Tibial artery (tissue), 4 donors: Measurements from ENCODE around the gene EIF4A3.

ENCODE experiments used
- DNase-seq, 2 donors: peaks; one replicate each; pipeline ENCODE4 v3.0.0-alpha.2; 2019
- H3K27ac ChIP-seq, 2 donors: fragments of 200-600 bp; sonication (generic) in 1 of 2; 1 replicate in 1 of 2; 2 replicates in 1 of 2; pipeline ENCODE4 v1.5.1; 2018 to 2019; ENCODE audit warnings: mild to moderate bottlenecking in 1 of 2
- H3K27me3 ChIP-seq, 2 donors: fragments of 200-600 bp; sonication (generic) in 1 of 2; one replicate each; pipeline versions ENCODE4 v1.5.1 to v1.6.0; 2016 to 2019
- H3K36me3 ChIP-seq, 3 donors: fragments of 200-600 bp; sonication (generic) in 2 of 3; one replicate each; pipeline ENCODE4 v1.5.1; 2016 to 2019; ENCODE audit warnings: mild to moderate bottlenecking in 2 of 3
- H3K4me1 ChIP-seq, 4 donors: fragments of 200-600 bp; sonication (generic) in 2 of 4; 1 replicate in 3 of 4; 2 replicates in 1 of 4; pipeline ENCODE4 v1.5.1; 2016 to 2019
- H3K4me3 ChIP-seq, 2 donors: fragments of 200-600 bp; sonication (generic) in 1 of 2; 1 replicate in 1 of 2; 2 replicates in 1 of 2; pipeline ENCODE4 v1.5.1; 2018 to 2019; ENCODE audit warnings: mild to moderate bottlenecking in 2 of 2
- H3K9me3 ChIP-seq, 3 donors: fragments of 200-600 bp; sonication (generic) in 1 of 3; one replicate each; pipeline ENCODE4 v1.5.1; 2016 to 2019
- intact Hi-C: fragments of 100-400 bp; cut with DNase I; formaldehyde crosslinking; loops from one replicate; pipeline ENCODE4 v1.15.0; 2023; ENCODE audit warnings: low total_unique reads
- TF ChIP-seq, protein P1 (sequence below), 2 experiments: fragments of 200-600 bp in 1 of 2; fragments of 450-650 bp in 1 of 2; IDR thresholded peaks; one replicate each; pipeline ENCODE4 v1.5.1; 2017 to 2019; ENCODE audit warnings: antibody characterized with exemption in 2 of 2, mild to moderate bottlenecking in 1 of 2, moderate library complexity in 1 of 2

The EIF4A3 gene

DNA sequence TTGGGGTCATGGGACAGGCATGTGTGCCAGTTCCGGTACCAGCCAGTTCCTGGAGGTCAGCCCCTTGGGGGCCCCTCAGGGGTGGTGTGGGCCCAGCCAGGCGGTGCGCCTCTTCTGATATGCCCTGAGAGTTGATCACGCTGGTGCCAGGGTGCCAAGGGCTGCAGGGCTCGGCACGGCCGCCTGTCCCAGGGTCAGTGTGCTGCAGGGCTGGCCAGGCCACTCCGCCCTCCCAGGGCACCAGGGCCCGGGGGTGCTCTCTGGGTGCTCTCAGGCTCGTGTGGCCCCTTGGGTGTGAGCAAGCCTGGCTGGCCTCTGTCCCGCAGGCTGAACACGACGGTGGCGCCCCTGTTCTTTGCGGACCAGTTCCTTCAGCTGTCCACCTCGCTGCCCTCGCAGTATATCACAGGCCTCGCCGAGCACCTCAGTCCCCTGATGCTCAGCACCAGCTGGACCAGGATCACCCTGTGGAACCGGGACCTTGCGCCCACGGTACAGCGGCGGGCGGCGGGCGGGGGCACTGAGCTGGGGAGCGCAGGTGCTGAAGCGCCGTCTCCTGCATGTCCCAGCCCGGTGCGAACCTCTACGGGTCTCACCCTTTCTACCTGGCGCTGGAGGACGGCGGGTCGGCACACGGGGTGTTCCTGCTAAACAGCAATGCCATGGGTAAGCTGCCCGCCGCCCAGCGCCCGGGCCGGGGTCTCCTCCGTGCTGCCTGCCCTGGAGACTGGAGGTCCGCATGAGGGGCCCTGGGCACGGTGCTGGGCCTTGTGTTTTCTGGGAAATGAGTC, 39.5 kb downstream of the EIF4A3 start:
- TF ChIP-seq, protein P1, sequence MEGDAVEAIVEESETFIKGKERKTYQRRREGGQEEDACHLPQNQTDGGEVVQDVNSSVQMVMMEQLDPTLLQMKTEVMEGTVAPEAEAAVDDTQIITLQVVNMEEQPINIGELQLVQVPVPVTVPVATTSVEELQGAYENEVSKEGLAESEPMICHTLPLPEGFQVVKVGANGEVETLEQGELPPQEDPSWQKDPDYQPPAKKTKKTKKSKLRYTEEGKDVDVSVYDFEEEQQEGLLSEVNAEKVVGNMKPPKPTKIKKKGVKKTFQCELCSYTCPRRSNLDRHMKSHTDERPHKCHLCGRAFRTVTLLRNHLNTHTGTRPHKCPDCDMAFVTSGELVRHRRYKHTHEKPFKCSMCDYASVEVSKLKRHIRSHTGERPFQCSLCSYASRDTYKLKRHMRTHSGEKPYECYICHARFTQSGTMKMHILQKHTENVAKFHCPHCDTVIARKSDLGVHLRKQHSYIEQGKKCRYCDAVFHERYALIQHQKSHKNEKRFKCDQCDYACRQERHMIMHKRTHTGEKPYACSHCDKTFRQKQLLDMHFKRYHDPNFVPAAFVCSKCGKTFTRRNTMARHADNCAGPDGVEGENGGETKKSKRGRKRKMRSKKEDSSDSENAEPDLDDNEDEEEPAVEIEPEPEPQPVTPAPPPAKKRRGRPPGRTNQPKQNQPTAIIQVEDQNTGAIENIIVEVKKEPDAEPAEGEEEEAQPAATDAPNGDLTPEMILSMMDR (IDR thresholded peaks at IDR 0.05) = no peak
- peak in 1 of 2 donors; percentile 57 for DNase-seq
- Histone ChIP-seq H3K27me3 (no peaks in the 10 kb centered on the region), H3K9me3 (no peaks in the 10 kb centered on the region), H3K27ac (no peak overlapping the region), H3K36me3 (peaks cover 0 to 57% (median 0%) of the 10 kb centered on the region in 3 donors), H3K4me3 (no peak overlapping the region), H3K4me1 (peaks cover 0 to 12% (median under 1%) of the 10 kb centered on the region in 4 donors)
- intact Hi-C loops = loop anchor here (5.0 kb wide), 1 partner anchor 35 kb away; no protein-coding TSS in a partner anchor

DNA sequence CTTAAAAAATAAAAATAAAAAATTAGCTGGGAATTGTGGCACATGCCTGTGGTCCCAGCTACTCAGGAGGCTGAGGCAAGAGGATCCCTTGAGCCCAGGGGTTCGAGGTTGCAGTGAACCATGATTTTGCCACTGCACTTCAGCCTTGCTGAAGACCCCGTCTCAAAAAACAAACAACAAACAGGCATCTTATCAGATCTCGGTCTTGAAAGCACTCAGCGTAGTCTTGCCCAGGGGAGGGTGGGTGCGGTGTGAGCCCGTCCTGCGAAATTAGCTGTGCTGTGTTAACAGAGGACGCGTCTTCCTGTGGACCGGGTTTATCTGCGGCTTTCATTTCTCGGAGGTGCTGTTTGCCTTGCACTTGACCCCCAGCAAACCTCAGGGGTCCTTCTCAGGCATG, 40.2 kb downstream of the EIF4A3 start:
- Histone ChIP-seq H3K4me1 (peaks cover 0 to 19% (median 6%) of the 10 kb centered on the region in 4 donors), H3K27ac (no peak overlapping the region), H3K27me3 (no peaks in the 10 kb centered on the region), H3K36me3 (peaks cover 0 to 51% (median 0%) of the 10 kb centered on the region in 3 donors), H3K9me3 (no peaks in the 10 kb centered on the region), H3K4me3 (no peak overlapping the region)
- TF ChIP-seq, protein P1 (IDR thresholded peaks at IDR 0.05) = no peak
- intact Hi-C loops = loop anchor here (5.0 kb wide), 1 partner anchor 36 kb away; no protein-coding TSS in a partner anchor
- DNase-seq = peak in 1 of 2 donors; percentile 37

DNA sequence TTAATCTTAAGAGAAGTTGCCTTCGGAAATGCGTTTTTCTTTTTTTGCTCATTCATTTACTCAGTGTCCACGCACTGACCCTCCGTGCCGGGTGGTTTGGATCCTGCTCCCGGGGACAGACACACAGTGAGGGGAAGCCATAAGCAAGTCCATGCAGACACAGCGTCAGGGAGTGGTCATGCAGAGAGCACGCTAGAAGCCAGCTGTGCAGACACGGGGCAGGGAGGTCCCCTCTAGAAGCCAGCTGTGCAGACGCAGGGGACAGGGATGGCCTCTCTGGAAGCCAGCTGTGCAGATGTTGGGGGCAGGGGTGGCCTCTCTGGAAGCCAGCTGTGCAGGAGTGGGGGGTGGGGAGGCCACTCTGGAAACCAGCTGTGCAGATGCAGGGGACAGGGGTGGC, 40.8 kb downstream of the EIF4A3 start:
- no peaks in the 10 kb centered on the region for H3K27me3 ChIP-seq
- H3K9me3 ChIP-seq = no peaks in the 10 kb centered on the region
- peaks cover 0 to 20% (median 7%) of the 10 kb centered on the region in 4 donors for H3K4me1 ChIP-seq
- peaks cover 0 to 48% (median 0%) of the 10 kb centered on the region in 3 donors for H3K36me3 ChIP-seq
- H3K4me3 ChIP-seq = no peak overlapping the region
- TF ChIP-seq, protein P1 (IDR thresholded peaks at IDR 0.05) = no peak
- intact Hi-C loops = loop anchor here (5.0 kb wide), 1 partner anchor 36 kb away; no protein-coding TSS in a partner anchor
- H3K27ac ChIP-seq = no peak overlapping the region
- DNase-seq = peak in 1 of 2 donors; percentile 62

DNA sequence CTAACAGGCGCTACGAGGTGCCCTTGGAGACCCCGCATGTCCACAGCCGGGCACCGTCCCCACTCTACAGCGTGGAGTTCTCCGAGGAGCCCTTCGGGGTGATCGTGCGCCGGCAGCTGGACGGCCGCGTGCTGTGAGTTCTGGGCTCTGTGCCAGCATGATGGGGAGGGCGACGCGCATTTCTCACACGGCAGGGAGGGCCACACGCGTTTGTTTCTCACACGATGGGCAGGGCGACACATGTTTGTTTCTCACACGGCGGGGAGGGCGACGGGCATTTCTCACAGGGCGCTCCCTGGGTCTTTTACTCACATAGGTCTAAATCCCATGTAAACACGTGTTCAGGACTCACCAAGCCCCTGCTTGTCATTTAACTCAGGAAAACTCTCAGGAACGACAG, 41.2 kb downstream of the EIF4A3 start:
- Histone ChIP-seq H3K36me3 (peaks cover 0 to 44% (median 0%) of the 10 kb centered on the region in 3 donors), H3K27ac (no peak overlapping the region), H3K4me1 (peaks cover 0 to 24% (median 7%) of the 10 kb centered on the region in 4 donors), H3K27me3 (no peaks in the 10 kb centered on the region), H3K9me3 (no peaks in the 10 kb centered on the region), H3K4me3 (no peak overlapping the region)
- intact Hi-C loops = loop anchor here (5.0 kb wide), 1 partner anchor 37 kb away; no protein-coding TSS in a partner anchor
- TF ChIP-seq, protein P1 (IDR thresholded peaks at IDR 0.05) = no peak
- DNase-seq = peak in 1 of 2 donors; percentile 58

DNA sequence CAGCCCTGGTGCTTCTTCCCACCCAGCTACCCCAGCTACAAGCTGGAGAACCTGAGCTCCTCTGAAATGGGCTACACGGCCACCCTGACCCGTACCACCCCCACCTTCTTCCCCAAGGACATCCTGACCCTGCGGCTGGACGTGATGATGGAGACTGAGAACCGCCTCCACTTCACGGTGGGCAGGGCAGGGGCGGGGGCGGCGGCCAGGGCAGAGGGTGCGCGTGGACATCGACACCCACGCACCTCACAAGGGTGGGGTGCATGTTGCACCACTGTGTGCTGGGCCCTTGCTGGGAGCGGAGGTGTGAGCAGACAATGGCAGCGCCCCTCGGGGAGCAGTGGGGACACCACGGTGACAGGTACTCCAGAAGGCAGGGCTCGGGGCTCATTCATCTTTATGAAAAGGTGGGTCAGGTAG, 42.0 kb downstream of the EIF4A3 start:
- DNase-seq = peak in 1 of 2 donors; percentile 46
- intact Hi-C loops = loop anchor here (5.0 kb wide), 2 partner anchors 37 to 157 kb away; partner anchors contain the start of gene RNF213
- TF ChIP-seq, protein P1 (IDR thresholded peaks at IDR 0.05) = no peak
- H3K36me3 ChIP-seq = peaks cover 0 to 36% (median 0%) of the 10 kb centered on the region in 3 donors
- H3K9me3 ChIP-seq = no peaks in the 10 kb centered on the region
- peaks cover 0 to 32% (median 11%) of the 10 kb centered on the region in 4 donors for H3K4me1 ChIP-seq
- H3K27me3 ChIP-seq = no peaks in the 10 kb centered on the region
- H3K4me3 ChIP-seq = no peak overlapping the region
- no peak overlapping the region for H3K27ac ChIP-seq
